Measurements from ENCODE around the gene MTMR3. TPM values are rescaled to one million over a fixed set of nuclear protein-coding genes. Genes with fewer than 3 reads are reported as not detected.
"Not testable (repeated sequence)": the region's sequence is repeated elsewhere in the genome, so short reads cannot be mapped to it uniquely, and the experiment has no call there.

The MTMR3 gene
- total RNA-seq, 1 experiment from 2014 or later = 27.0 TPM

GRCh38 chr22:29836791-29837370, 46.1 kb upstream of the MTMR3 start:
- Histone ChIP-seq H3K4me3 (replicated peaks in 1 of 2; ENCODE audit: low read depth in 1 of 2, low read length in 2 of 2) (peak overlapping the region; percentile 84 to 93), H3K4me1 (ENCODE audit: control insufficient read depth in 1 of 2, insufficient read depth in 2 of 2, low read length in 2 of 2) (peaks cover 7 to 22% of the 10 kb centered on the region in 2 experiments), H3K4me2 (ENCODE audit: low read length) (peak overlapping the region; percentile 71), H3K36me3 (ENCODE audit: control insufficient read depth in 1 of 2, insufficient read depth in 2 of 2, low read length in 2 of 2) (peaks cover 5 to 12% of the 10 kb centered on the region in 2 experiments; a peak in 2 of 4 replicates), H3K79me2 (ENCODE audit: insufficient read depth, low read length) (peaks cover 26% of the 10 kb centered on the region)
- RAD21 ChIA-PET (ENCODE audit: low non-redundant PET in 1 of 2, low total read pairs in 2 of 2, uncharacterized antibody in 2 of 2, unreplicated experiment in 2 of 2); DNase-seq (ENCODE audit: low read depth, low spot score); ATAC-seq; H4K20me1 ChIP-seq (ENCODE audit: insufficient read depth); BruUV-seq (replicated peaks); H3K9me3 ChIP-seq (ENCODE audit: control insufficient read depth in 1 of 2, insufficient read depth in 1 of 2, low read depth in 1 of 2, low read length in 2 of 2); H3K27me3 ChIP-seq (ENCODE audit: insufficient read depth, low read length); H2AFZ ChIP-seq (ENCODE audit: low read depth, low read length, poor library complexity, severe bottlenecking); H3K9ac ChIP-seq (ENCODE audit: low read length); H3K9me2 ChIP-seq (ENCODE audit: insufficient read depth); intact Hi-C loops (cut with micrococcal nuclease); H3K27ac ChIP-seq (ENCODE audit: low read depth, low read length): not testable (repeated sequence)
- CTCF ChIA-PET = interaction anchor here (1.3 kb wide), 1 partner anchor 168 kb away, joined by 5 read pairs; no protein-coding TSS in a partner anchor
- POLR2A ChIA-PET = interaction anchor here (0.7 kb wide), 1 partner anchor 36 kb away, joined by 3 read pairs; no protein-coding TSS in a partner anchor

GRCh38 chr22:29837741-29838598, 45.0 kb upstream of the MTMR3 start, which contains the start of gene ASCC2:
TSS of gene ASCC2 (minus strand) at chr22:29838274. CDS start at chr22:29832325, 5,949 bp downstream.
- Histone ChIP-seq H3K4me3 (replicated peaks in 1 of 2; ENCODE audit: low read depth in 1 of 2, low read length in 2 of 2) (peak within 1 kb of the TSS; percentile 84 to 93), H3K9ac (ENCODE audit: low read length) (peak within 1 kb of the TSS; percentile 65), H3K36me3 (ENCODE audit: control insufficient read depth in 1 of 2, insufficient read depth in 2 of 2, low read length in 2 of 2) (peaks cover 0 to 7% of the 10 kb centered on the region in 2 experiments; a peak in 1 of 4 replicates), H3K4me2 (ENCODE audit: low read length) (peak within 1 kb of the TSS; percentile 71), H4K20me1 (ENCODE audit: insufficient read depth) (no peaks in the 10 kb centered on the region), H3K27ac (ENCODE audit: low read depth, low read length) (peak within 1 kb of the TSS; percentile 80), H2AFZ (ENCODE audit: low read depth, low read length, poor library complexity, severe bottlenecking) (peak within 1 kb of the TSS; percentile 57), H3K4me1 (ENCODE audit: control insufficient read depth in 1 of 2, insufficient read depth in 2 of 2, low read length in 2 of 2) (peaks cover 11 to 33% of the 10 kb centered on the region in 2 experiments), H3K9me2 (ENCODE audit: insufficient read depth) (no peaks in the 10 kb centered on the region), H3K27me3 (ENCODE audit: insufficient read depth, low read length) (no peaks in the 10 kb centered on the region), H3K79me2 (ENCODE audit: insufficient read depth, low read length) (peaks cover 26% of the 10 kb centered on the region), H3K9me3 (ENCODE audit: control insufficient read depth in 1 of 2, insufficient read depth in 1 of 2, low read depth in 1 of 2, low read length in 2 of 2) (no peaks in the 10 kb centered on the region)
- intact Hi-C loops (cut with micrococcal nuclease) = no loop called here
- POLR2A ChIA-PET = interaction anchor here (0.7 to 1.2 kb wide), 4 partner anchors 8 to 38 kb away, joined by 3 read pairs; no protein-coding TSS in a partner anchor
- CTCF ChIA-PET = interaction anchor here (1.3 kb wide), 1 partner anchor 167 kb away, joined by 5 read pairs; no protein-coding TSS in a partner anchor
- RAD21 ChIA-PET (ENCODE audit: low non-redundant PET in 1 of 2, low total read pairs in 2 of 2, uncharacterized antibody in 2 of 2, unreplicated experiment in 2 of 2) = interaction anchor here in 1 of 2 experiments (0.5 kb wide), 1 partner anchor 21 kb away, joined by 7 read pairs; no protein-coding TSS in a partner anchor
- DNase-seq (ENCODE audit: low read depth, low spot score) = peak; percentile 95
- BruUV-seq (replicated peaks) = TSS peak; percentile 60
- peak; percentile 97 for ATAC-seq
- TF ChIP-seq SP1 (IDR thresholded peaks at IDR 0.05; ENCODE audit: low read depth) (0 out of 2 replicates have a peak, but pooled peaks have one; percentile 18), SIN3A (IDR thresholded peaks at IDR 0.05; ENCODE audit: low read depth) (peak; percentile 78; the same call in 1 of the 2 replicates), POLR2A (IDR thresholded peaks at IDR 0.05; ENCODE audit: borderline replicate concordance, extremely low read depth, insufficient read depth, insufficient read length) (peak; percentile 81), TCF7L2 (IDR thresholded peaks at IDR 0.05; ENCODE audit: borderline replicate concordance, extremely low read depth, insufficient read depth, insufficient read length) (peak; percentile 6), FOSL1 (IDR thresholded peaks at IDR 0.05; ENCODE audit: low read depth) (no peak), EZH2 (IDR thresholded peaks at IDR 0.05) (no peak), CEBPB (IDR thresholded peaks at IDR 0.05; ENCODE audit: low read depth) (no peak), POLR2AphosphoS5 (IDR thresholded peaks at IDR 0.05; ENCODE audit: low read depth, low read length) (peak; percentile 92), CTCF (IDR thresholded peaks at IDR 0.05 in 2 of 3, conservative IDR thresholded peaks at IDR 0.05 in 1 of 3; ENCODE audit: borderline replicate concordance in 1 of 3, insufficient read depth in 1 of 3, low read depth in 2 of 3, low read length in 2 of 3) (no peak), ZFX (IDR thresholded peaks at IDR 0.05) (peak; percentile 75), ELF1 (IDR thresholded peaks at IDR 0.05; ENCODE audit: borderline replicate concordance, low read depth) (peak; percentile 94), EGR1 (IDR thresholded peaks at IDR 0.05; ENCODE audit: low read depth) (peak; percentile 41; the same call in 1 of the 2 replicates)
- TF ChIP-seq, protein P1, sequence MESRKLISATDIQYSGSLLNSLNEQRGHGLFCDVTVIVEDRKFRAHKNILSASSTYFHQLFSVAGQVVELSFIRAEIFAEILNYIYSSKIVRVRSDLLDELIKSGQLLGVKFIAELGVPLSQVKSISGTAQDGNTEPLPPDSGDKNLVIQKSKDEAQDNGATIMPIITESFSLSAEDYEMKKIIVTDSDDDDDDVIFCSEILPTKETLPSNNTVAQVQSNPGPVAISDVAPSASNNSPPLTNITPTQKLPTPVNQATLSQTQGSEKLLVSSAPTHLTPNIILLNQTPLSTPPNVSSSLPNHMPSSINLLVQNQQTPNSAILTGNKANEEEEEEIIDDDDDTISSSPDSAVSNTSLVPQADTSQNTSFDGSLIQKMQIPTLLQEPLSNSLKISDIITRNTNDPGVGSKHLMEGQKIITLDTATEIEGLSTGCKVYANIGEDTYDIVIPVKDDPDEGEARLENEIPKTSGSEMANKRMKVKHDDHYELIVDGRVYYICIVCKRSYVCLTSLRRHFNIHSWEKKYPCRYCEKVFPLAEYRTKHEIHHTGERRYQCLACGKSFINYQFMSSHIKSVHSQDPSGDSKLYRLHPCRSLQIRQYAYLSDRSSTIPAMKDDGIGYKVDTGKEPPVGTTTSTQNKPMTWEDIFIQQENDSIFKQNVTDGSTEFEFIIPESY (IDR thresholded peaks at IDR 0.05; ENCODE audit: extremely low read depth, insufficient replicate concordance, low read length) = no peak

Data from HCT116 (cell line).